AG08395 (cell line): ENCODE results near the gene SI.
"Not testable (repeated sequence)": the region's sequence is repeated elsewhere in the genome, so short reads cannot be mapped to it uniquely, and the experiment has no call there.

Experiments used
- DNase-seq: peaks from one replicate; pipeline ENCODE4 v3.0.0; 2012; ENCODE audit warnings: mixed read lengths, low spot score

SI gene

DNA sequence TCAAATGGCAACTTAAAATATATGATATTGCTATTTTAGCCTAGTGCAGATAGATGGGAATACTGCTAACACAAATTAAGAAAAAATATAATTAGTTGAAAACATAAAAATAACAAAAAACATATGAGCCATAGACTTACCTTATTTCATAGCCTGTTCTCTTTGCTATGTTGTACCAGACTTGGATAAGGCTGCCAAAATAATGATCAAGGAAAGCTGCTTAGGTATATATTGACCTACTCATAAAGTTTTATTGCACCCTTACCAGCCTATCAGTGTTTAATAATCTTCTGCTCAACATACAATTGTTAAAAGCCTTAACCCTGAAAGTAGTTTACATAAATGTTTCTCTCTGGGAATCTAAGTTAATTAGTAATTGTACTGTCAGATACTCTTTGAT, at the start of gene SI:
Gene SI (minus strand): TSS at position 204 of the 400 bp plus-strand sequence. CDS start 2,484 bp downstream, outside the sequence.
- DNase-seq = no peak

DNA sequence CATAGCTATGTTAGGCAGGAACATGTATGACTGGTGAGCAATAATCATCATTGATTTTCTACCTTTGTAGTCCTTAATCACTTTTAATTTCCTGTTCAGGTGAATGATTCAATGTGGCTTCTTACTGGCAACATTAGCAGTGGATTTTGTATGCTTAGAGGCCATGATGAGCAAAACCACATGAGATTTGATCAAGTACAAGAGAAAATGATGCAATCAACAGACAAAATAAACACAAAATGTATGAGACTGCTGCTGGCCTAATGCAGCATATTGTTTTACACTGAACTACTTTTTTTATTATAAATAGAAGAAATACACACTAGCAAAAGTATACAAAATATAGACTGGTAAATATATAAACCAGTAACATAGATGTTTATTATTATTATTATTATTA, 47.5 kb upstream of the SI start:
- no peak for DNase-seq

DNA sequence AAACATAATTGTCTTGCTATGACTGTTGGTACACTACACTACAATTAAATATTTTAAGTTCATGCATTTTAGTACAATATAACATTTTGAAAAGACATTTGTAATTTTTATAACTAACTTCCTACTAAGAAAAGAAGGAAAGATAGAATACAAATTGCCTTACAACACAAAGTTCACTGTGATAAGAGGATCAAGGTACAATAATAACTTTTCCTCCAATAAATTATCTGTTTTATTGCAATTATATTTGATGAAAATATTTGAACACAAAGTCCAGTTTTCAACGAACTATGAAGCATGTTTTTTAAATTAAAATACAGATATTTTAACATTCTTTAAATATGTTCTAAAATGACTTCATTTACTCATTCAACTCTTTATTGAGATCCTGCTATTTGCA, 33.1 kb upstream of the SI start:
- no peak for DNase-seq

DNA sequence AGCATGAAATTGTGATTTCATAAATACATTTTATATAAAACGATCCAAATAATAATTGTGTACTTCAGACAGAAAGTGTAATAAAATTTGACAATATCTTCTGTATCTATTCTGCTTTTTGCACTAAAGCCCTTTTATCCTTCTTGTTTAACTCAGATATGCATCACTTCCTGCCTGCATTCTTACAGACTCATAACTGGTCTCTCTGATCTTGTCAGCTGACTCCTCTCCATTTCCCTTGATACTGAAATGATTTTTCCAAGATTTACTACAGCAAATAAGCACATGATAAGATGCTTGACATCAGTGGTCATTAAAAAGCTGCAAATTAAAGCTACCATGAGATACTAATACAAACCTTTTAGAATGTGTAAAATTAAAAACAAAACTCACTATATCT, 25.3 kb upstream of the SI start:
- DNase-seq = no peak

DNA sequence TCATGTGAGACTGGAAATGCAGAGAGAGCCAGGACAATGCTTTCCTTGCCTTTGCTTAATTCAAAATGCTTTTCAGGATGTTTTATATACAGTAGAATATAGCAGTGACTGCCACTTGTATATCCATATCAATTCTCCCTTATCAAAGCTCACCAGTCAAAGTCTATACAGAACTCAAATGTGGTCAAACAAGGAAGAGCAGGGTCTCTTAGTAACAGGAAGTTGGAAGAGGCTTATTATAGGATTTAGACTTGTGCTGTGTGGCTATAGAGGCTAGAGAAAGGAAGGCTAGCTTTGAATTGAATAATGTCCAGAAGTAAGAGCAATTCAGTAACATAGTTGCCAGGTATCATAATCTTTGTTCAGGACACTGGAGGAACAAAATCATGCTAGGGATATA, 4.4 kb upstream of the SI start:
- no peak for DNase-seq

DNA sequence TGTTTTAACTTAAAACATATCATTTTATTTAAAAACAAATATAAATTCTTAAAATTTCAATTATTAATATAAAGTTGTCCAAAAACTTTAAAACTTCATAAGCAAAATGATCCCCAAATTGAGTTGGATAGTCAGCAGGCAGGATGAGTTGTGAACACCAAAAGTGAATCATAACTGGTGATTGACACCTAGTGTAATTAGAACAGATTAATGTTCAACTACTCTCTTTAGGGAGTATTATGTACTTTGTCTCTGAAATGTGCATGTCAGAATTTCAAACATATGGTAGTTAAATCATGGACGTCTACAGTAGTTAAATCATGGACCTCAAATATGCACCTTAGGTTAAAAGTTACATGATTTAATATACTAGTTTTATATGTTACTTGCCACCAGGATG, 2.9 kb upstream of the SI start:
- no peak for DNase-seq

DNA sequence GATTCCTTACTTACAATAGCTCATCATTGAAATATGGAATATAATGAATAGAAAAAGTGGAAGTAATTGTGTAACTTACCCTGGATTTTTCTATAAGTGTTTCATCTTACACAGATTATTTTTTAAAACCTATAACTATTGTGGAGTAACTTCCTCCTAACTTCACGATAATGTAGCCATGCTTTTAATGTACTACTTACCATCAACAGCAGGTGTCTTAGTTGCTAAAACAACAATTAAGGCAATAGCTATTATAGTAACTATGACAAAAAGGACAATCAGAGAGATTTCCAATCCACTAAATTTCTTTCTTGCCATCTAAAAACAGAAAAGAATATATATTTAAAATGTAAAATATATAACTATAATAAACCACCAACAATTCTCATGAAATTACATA, 2.6 kb downstream of the SI start:
- DNase-seq = no peak

DNA sequence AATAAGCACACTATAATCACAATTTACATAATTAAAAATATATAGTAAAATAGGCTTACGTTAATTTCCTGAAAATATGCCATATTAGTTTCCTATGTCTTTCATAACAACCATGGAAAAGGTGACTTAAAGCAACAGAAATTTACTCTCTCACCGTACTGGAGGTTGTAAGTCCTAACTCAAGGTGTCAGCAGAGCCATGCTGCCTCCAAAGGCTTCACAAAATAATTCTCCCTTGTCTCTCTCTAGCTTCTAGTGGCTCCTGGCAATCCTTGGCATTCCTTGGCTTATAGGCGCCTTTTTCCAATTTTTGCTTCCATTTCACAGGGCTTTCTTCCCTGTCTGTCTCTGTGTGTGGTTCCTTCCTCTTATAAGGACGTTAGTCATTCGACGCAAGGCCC, 7.6 kb downstream of the SI start:
- DNase-seq = no peak

DNA sequence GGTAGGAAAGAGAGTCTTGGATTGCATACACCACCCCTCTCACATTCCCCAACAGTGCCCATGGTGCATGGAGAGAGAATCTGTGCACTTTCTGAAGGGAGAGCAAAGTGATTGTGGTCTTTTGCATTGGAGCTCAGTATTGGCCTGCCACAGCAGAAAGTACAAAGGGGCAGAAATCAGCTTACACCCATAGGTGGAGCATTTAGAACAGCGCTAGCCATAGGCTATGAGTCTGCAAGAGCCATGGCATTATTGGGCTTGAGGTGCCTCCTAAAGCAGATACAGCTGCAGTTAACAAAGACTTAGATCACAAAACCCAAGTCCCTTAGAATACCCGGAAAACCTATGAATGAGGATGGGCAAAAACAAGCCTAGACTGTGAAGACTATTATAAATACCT, 21.8 kb downstream of the SI start:
- no peak for DNase-seq

DNA sequence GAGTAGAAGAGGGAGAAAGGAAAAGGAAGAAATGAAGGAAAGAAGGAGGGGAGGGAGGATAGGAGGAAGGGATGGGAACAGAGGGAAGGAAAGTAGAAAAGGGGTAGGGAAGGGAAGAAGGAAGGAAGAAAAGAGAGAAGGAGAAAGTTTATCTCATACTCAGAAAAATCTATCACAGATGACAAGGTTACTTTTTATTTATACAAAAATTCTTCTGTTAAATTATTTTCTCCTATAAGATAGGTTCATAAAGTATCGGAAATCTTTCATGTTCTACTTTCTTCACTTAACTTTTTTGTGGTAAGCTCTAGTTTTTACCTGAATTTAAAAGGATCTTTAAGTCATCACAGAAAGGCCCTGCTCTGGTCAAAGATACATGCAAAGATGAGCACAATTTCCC, 38.1 kb downstream of the SI start:
- DNase-seq = no peak

DNA sequence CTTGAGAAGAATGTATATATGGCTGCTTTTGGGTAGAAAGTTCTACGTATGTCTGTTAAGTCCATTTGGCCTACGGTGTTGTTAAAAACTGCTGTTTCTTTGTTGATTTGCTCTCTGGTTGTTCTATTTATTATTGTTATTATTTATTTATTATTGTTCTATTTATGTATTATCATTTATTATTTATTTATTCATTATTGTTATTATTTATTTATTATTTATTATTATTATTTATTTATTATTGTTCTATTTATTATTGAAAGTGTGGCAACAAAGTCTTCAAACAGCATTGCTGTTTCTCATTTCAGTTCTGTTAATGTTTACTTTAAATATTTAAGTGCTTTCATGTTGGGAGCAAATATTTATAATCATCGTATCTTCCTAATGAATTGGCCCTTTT, 66.7 kb downstream of the SI start:
- no peak for DNase-seq

DNA sequence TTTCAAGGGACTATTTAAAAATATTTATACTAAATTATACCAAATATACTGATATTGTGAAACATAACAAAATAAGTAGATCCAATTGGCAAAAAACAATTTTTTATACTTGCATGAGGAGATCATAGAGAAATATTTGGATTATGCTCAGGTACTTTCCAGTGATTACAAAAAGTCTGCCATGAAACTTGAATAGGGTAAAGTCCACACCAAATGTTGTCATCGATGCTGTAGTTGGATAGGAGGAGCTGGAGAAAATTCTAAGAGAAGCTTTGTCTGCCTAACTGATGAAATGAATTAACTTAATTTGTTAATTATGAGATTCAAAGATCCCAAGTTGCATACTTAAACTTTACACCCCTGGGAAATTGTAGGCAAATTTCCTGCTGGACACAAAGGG, 93.3 kb downstream of the SI start:
- DNase-seq = no peak

DNA sequence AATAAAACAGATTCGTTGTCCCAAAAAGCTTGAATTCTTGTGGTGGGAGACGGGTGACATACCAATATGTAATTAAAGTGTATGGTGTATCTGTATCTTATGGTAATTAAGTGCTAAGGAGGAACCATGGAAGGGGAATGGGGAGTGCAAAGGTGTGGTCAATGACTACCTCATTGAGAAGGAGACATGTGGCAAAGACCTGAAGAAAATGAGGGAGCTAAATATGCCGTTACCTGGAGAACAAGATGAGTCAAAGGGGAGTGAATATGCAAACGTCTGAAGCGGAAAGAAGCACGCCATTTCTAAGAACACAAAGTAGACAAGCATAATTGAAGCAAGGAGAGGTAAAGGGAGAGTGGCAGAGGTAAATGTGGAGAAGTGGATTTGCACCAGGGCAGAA, 115.7 kb downstream of the SI start:
- DNase-seq = no peak

DNA sequence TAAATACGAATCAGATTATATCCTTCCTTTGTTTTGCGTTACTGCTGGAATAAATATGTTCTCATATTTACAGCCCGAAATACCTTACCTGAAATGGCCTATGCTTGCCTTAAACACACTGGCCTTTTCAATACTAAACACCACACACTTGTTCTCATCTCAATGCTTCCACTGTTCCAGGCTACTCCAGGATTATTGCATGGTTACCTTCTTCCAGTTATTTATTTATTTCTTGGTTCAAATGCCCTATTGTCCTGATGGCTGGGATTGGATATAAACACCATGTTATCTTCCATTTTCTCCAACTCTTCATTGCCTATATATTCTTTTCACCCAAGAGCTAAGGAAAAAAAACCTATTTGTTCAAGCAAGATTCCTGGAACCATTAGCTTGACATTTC, 125.3 kb downstream of the SI start:
- DNase-seq = no peak

DNA sequence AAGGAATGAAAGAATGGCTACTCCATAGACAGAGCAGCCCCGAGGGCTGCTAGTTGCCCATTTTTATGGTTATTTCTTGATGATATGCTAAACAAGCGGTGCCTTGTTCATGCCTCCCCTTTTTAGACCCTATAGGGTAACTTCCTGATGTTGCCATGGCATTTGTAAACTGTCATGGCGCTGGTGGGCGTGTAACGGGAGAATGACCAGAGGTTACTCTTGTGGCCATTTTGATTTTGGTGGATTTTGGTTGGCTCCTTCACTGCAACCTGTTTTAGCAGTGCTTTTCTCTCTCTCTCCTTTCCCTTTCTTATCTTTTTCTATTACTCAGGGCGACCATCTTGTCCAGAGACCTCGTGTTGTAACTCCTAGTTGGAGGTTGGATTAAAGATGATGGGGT, 126.9 kb downstream of the SI start:
- DNase-seq = not testable (repeated sequence)

DNA sequence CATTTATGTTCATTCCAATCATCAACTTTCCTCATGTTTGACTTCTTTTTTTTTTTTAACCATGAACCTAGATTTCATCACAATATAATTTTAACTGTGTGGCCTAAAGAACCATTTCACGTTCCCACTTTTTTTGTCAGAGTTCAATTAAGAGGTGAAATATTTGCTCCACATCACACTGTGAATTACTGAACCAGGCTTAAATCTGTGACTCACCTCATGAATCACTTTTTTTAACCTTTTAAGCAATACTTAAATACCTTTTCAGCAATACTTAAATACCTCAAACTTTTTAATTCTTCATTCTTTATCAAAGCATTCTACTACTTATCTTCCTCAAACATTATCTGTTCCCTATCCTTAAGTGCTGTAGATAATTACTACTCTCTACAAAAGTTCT, 137.6 kb downstream of the SI start:
- DNase-seq = no peak

DNA sequence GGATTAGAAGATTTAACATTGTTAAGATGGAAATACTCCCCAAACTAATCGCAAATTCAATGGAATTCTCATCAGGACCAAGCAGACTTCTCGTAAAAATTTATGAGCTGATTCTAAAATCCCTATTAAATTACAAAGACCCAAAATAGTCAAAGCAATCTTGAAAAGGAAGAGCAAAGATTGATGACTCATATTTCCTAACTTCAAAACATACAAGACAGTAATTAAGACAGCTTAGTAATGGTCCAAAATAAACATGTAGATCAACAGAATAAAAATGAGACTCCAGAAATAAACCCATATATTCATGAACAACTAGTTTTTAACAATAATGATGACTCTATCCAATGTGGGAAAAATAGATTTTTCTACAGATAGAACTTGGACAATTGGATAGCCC, 148.7 kb downstream of the SI start:
- no peak for DNase-seq
